Fibroblast of lung (primary cell): Measurements from ENCODE around the gene MRPL53. TPM values are rescaled to one million over a fixed set of nuclear protein-coding genes. Genes with fewer than 3 reads are reported as not detected.

Experiments
- DNase-seq, 2 donors: peaks; one replicate each; pipeline versions ENCODE4 v3.0.0 to v3.0.0-alpha.2; 2010; ENCODE audit warnings: low read depth in 2 of 2
- H2AFZ ChIP-seq: 2 replicates; pipeline ENCODE4 v1.5.1; 2012; ENCODE audit warnings: low read length, control low read depth, inconsistent platforms
- H3K27ac ChIP-seq: 2 replicates; pipeline ENCODE4 v1.5.1; 2011; ENCODE audit warnings: low read length, control low read depth; ENCODE audit not compliant: insufficient read depth
- H3K27me3 ChIP-seq: 2 replicates; pipeline ENCODE4 v1.5.1; 2011; ENCODE audit warnings: mild to moderate bottlenecking, low read length; ENCODE audit not compliant: control insufficient read depth, insufficient read depth
- H3K36me3 ChIP-seq: 2 replicates; pipeline ENCODE4 v1.5.1; 2011; ENCODE audit warnings: low read length; ENCODE audit not compliant: control insufficient read depth, insufficient read depth
- H3K4me1 ChIP-seq: 2 replicates; pipeline ENCODE4 v1.5.1; 2011; ENCODE audit warnings: low read length; ENCODE audit not compliant: control insufficient read depth, insufficient read depth; ENCODE audit errors: extremely low read depth
- H3K4me2 ChIP-seq: 2 replicates; pipeline ENCODE4 v1.5.1; 2011; ENCODE audit warnings: low read length, control low read depth; ENCODE audit not compliant: insufficient read depth; ENCODE audit errors: extremely low read depth
- H3K4me3 ChIP-seq, 4 experiments: fragments of 200-600 bp in 1 of 4; sonication (generic) in 1 of 4; replicated peaks in 1 of 4; 2 replicates each; pipeline ENCODE4 v1.5.1; 2011 to 2016; ENCODE audit warnings: low read length in 4 of 4, low read depth in 3 of 4, mild to moderate bottlenecking in 3 of 4, control low read depth in 2 of 4, inconsistent platforms in 1 of 4, mixed read lengths in 1 of 4; ENCODE audit not compliant: insufficient read depth in 1 of 4; ENCODE audit errors: control extremely low read depth in 1 of 4
- H3K79me2 ChIP-seq: 2 replicates; pipeline ENCODE4 v1.5.1; 2012; ENCODE audit warnings: mild to moderate bottlenecking, low read length, inconsistent platforms; ENCODE audit not compliant: control insufficient read depth, insufficient read depth
- H3K9ac ChIP-seq: 2 replicates; pipeline ENCODE4 v1.5.1; 2011; ENCODE audit warnings: mild to moderate bottlenecking, low read length, control low read depth; ENCODE audit not compliant: insufficient read depth
- H3K9me3 ChIP-seq: 2 replicates; pipeline ENCODE4 v1.5.1; 2012; ENCODE audit warnings: low read depth, low read length; ENCODE audit not compliant: control insufficient read depth, insufficient read depth
- H4K20me1 ChIP-seq: 2 replicates; pipeline ENCODE4 v1.5.1; 2011; ENCODE audit warnings: low read length; ENCODE audit not compliant: control insufficient read depth, insufficient read depth; ENCODE audit errors: extremely low read depth
- CTCF ChIP-seq, 2 donors: IDR thresholded peaks in 1 of 2; conservative IDR thresholded peaks in 1 of 2; 1 replicate in 1 of 2; 2 replicates in 1 of 2; pipeline ENCODE4 v1.5.1; 2011 to 2012; ENCODE audit warnings: low read length in 2 of 2, control low read depth in 1 of 2, inconsistent platforms in 1 of 2, low read depth in 1 of 2, mild to moderate bottlenecking in 1 of 2
- EZH2 ChIP-seq: IDR thresholded peaks from 2 replicates; pipeline ENCODE4 v1.5.1; 2012; ENCODE audit warnings: low read length, control low read depth, mild to moderate bottlenecking; ENCODE audit errors: missing control alignments
- polyA plus RNA-seq, 2 donors: library from polyadenylated mRNA; depleted of rRNA in 1 of 2; stranded (reverse) in 1 of 2; unstranded in 1 of 2; fragments of >200 nt; gene quantifications; 2 replicates each; pipeline ENCODE4 v1.2.1, GENCODE V29; 2011 to 2012; ENCODE audit warnings: missing spikeins in 1 of 2
- total RNA-seq: library from RNA; depleted of rRNA; stranded (reverse); fragments of >200 nt; gene quantifications from 2 replicates; pipeline ENCODE4 v1.2.1, GENCODE V29; 2014

The MRPL53 gene
- total and polyA plus RNA-seq, 2 donors (not counting 1 experiment from before 2014, with no cell fraction given), result 30.1 to 45.4 TPM

GRCh38 chr2:74503506-74504475, 31.3 kb upstream of the MRPL53 start:
- peak overlapping the region; percentile 75 for H3K27ac ChIP-seq
- DNase-seq, result no peak

GRCh38 chr2:74502720-74503505, 30.4 kb upstream of the MRPL53 start:
- H2AFZ ChIP-seq, result peak overlapping the region; percentile 66
- H3K4me1 ChIP-seq, result peaks cover 17% of the 10 kb centered on the region
- H3K9me3 ChIP-seq, result no peaks in the 10 kb centered on the region
- H3K27ac ChIP-seq, result peak overlapping the region; percentile 75
- peak overlapping the region; percentile 48 for H3K9ac ChIP-seq
- H3K4me3 ChIP-seq, result peak overlapping the region; percentile 9 to 69 (median 48)
- no peaks in the 10 kb centered on the region for H3K27me3 ChIP-seq
- peak; percentile 81 to 90 for DNase-seq
- peak overlapping the region; percentile 90 for H3K4me2 ChIP-seq
- no peaks in the 10 kb centered on the region for H4K20me1 ChIP-seq
- peak; percentile 34 to 39 for TF ChIP-seq CTCF (conservative IDR thresholded peaks at IDR 0.05 in 1 of 2, IDR thresholded peaks at IDR 0.05 in 1 of 2; ENCODE audit: low read depth in 1 of 2, low read length in 2 of 2)
- TF ChIP-seq EZH2, result no peak
- H3K79me2 ChIP-seq, result peaks cover 15% of the 10 kb centered on the region
- peaks cover 4% of the 10 kb centered on the region for H3K36me3 ChIP-seq

More at GRCh38 chr2:74503506-74504475, 31.3 kb upstream of the MRPL53 start:
- Histone ChIP-seq H3K4me3 (peak overlapping the region; percentile 9 to 69 (median 48)), H4K20me1 (no peaks in the 10 kb centered on the region), H3K9me3 (no peaks in the 10 kb centered on the region), H3K4me2 (peak overlapping the region; percentile 90), H3K9ac (peak overlapping the region; percentile 48), H2AFZ (peak overlapping the region; percentile 28), H3K4me1 (peaks cover 13% of the 10 kb centered on the region), H3K27me3 (no peaks in the 10 kb centered on the region), H3K79me2 (peaks cover 15% of the 10 kb centered on the region), H3K36me3 (peaks cover 4% of the 10 kb centered on the region)
- TF ChIP-seq EZH2 (no peak), CTCF (conservative IDR thresholded peaks at IDR 0.05 in 1 of 2, IDR thresholded peaks at IDR 0.05 in 1 of 2; ENCODE audit: low read depth in 1 of 2, low read length in 2 of 2) (no peak)
